ENCODE results near the gene PRDX3. TPM values are rescaled to one million over a fixed set of nuclear protein-coding genes. Genes with fewer than 3 reads are reported as not detected.

Gene PRDX3
- polyA plus RNA-seq, 1 donor (not counting 4 experiments of a cell fraction or from before 2014, with no cell fraction given): 304 TPM

DNA sequence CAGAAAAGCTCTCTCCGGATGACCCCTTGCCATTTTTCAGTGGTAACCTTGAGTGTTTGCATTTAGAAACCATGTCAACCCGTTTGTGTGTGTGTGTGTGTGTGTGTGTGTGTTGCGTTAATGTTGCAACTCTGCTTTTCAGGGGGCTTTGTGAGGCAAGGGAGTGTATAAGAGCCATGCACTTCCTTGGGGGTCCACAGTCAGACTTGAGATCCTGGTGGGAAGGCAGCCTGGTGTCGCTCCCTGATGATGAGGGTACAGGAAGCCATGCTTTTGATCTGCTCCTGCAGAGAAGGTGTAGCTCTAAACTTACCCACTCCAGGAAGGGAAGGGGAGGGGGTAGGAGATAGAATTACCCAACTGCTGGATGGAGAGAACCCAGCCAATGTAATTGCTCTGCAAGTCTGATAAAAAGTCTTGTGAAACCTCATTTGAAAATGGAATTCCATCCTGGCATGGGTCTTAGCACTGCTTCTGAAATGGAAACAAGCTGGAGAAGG, 39.4 kb upstream of the PRDX3 start:
- Histone ChIP-seq H3K27ac (ENCODE audit: control insufficient read depth, insufficient read depth, low read length) (no peak overlapping the region), H3K9me3 (ENCODE audit: control insufficient read depth, low read depth, low read length) (no peaks in the 10 kb centered on the region), H3K36me3 (ENCODE audit: control insufficient read depth in 2 of 2, extremely low read depth in 1 of 2, insufficient read depth in 2 of 2, low read length in 2 of 2) (no peaks in the 10 kb centered on the region), H4K20me1 (ENCODE audit: control insufficient read depth, extremely low read depth, insufficient read depth, low read length) (no peaks in the 10 kb centered on the region), H3K4me1 (ENCODE audit: control insufficient read depth, extremely low read depth, insufficient read depth, low read length) (no peaks in the 10 kb centered on the region), H3K79me2 (ENCODE audit: control insufficient read depth, insufficient read depth, low read length) (peaks cover 8% of the 10 kb centered on the region), H2AFZ (ENCODE audit: control insufficient read depth, low read length) (no peak overlapping the region), H3K9ac (ENCODE audit: control insufficient read depth, extremely low read depth, insufficient read depth, low read length) (no peak overlapping the region), H3K9me1 (ENCODE audit: control insufficient read depth, extremely low read depth, insufficient read depth, low read length) (no peaks in the 10 kb centered on the region), H3K4me2 (ENCODE audit: control insufficient read depth, extremely low read depth, insufficient read depth, low read depth, low read length) (no peak overlapping the region), H3K27me3 (ENCODE audit: control insufficient read depth, extremely low read depth, insufficient read depth, low read length) (no peaks in the 10 kb centered on the region), H3K4me3 (ENCODE audit: control insufficient read depth in 2 of 3, extremely low read depth in 1 of 3, insufficient read depth in 2 of 3, low read depth in 1 of 3, low read length in 3 of 3) (no peak overlapping the region)
- no peak for TF ChIP-seq EZH2 (IDR thresholded peaks at IDR 0.05; ENCODE audit: low read length)
- TF ChIP-seq, protein P1, sequence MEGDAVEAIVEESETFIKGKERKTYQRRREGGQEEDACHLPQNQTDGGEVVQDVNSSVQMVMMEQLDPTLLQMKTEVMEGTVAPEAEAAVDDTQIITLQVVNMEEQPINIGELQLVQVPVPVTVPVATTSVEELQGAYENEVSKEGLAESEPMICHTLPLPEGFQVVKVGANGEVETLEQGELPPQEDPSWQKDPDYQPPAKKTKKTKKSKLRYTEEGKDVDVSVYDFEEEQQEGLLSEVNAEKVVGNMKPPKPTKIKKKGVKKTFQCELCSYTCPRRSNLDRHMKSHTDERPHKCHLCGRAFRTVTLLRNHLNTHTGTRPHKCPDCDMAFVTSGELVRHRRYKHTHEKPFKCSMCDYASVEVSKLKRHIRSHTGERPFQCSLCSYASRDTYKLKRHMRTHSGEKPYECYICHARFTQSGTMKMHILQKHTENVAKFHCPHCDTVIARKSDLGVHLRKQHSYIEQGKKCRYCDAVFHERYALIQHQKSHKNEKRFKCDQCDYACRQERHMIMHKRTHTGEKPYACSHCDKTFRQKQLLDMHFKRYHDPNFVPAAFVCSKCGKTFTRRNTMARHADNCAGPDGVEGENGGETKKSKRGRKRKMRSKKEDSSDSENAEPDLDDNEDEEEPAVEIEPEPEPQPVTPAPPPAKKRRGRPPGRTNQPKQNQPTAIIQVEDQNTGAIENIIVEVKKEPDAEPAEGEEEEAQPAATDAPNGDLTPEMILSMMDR (optimal IDR thresholded peaks at IDR 0.05 in 1 of 3, IDR thresholded peaks at IDR 0.05 in 1 of 3, conservative IDR thresholded peaks at IDR 0.05 in 1 of 3; ENCODE audit: extremely low read depth in 1 of 3, insufficient read depth in 2 of 3, low read length in 3 of 3): no peak
- FAIRE-seq (no peak), DNase-seq (ENCODE audit: low read depth, low spot score) (no peak)
- dilution Hi-C loops (cut with MboI; ENCODE audit: extremely low pct_ligation_motif_present, low sequenced_read_pairs): loop anchor here (25.0 kb wide), 1 partner anchor 194 kb away; no protein-coding TSS in a partner anchor

GRCh38 chr10:119217401-119217800, 38.8 kb upstream of the PRDX3 start:
- FAIRE-seq: no peak
- Histone ChIP-seq H3K9me3 (ENCODE audit: control insufficient read depth, low read depth, low read length) (no peaks in the 10 kb centered on the region), H3K27me3 (ENCODE audit: control insufficient read depth, extremely low read depth, insufficient read depth, low read length) (no peaks in the 10 kb centered on the region), H3K4me2 (ENCODE audit: control insufficient read depth, extremely low read depth, insufficient read depth, low read depth, low read length) (no peak overlapping the region), H3K9ac (ENCODE audit: control insufficient read depth, extremely low read depth, insufficient read depth, low read length) (no peak overlapping the region), H2AFZ (ENCODE audit: control insufficient read depth, low read length) (no peak overlapping the region), H4K20me1 (ENCODE audit: control insufficient read depth, extremely low read depth, insufficient read depth, low read length) (no peaks in the 10 kb centered on the region), H3K79me2 (ENCODE audit: control insufficient read depth, insufficient read depth, low read length) (peaks cover 7% of the 10 kb centered on the region), H3K4me1 (ENCODE audit: control insufficient read depth, extremely low read depth, insufficient read depth, low read length) (no peaks in the 10 kb centered on the region), H3K36me3 (ENCODE audit: control insufficient read depth in 2 of 2, extremely low read depth in 1 of 2, insufficient read depth in 2 of 2, low read length in 2 of 2) (no peaks in the 10 kb centered on the region), H3K27ac (ENCODE audit: control insufficient read depth, insufficient read depth, low read length) (no peak overlapping the region), H3K9me1 (ENCODE audit: control insufficient read depth, extremely low read depth, insufficient read depth, low read length) (no peaks in the 10 kb centered on the region), H3K4me3 (ENCODE audit: control insufficient read depth in 2 of 3, extremely low read depth in 1 of 3, insufficient read depth in 2 of 3, low read depth in 1 of 3, low read length in 3 of 3) (no peak overlapping the region)
- dilution Hi-C loops (cut with MboI; ENCODE audit: extremely low pct_ligation_motif_present, low sequenced_read_pairs): loop anchor here (25.0 kb wide), 1 partner anchor 195 kb away; no protein-coding TSS in a partner anchor
- DNase-seq (ENCODE audit: low read depth, low spot score): no peak
- TF ChIP-seq, protein P1 (optimal IDR thresholded peaks at IDR 0.05 in 1 of 3, IDR thresholded peaks at IDR 0.05 in 1 of 3, conservative IDR thresholded peaks at IDR 0.05 in 1 of 3; ENCODE audit: extremely low read depth in 1 of 3, insufficient read depth in 2 of 3, low read length in 3 of 3): no peak
- TF ChIP-seq EZH2 (IDR thresholded peaks at IDR 0.05; ENCODE audit: low read length): no peak
